Lower leg skin (tissue), 3 donors: ENCODE results near the gene MRPL39.

Source experiments
- POLR2A ChIP-seq, 2 donors: fragments of 450-650 bp; IDR thresholded peaks; one replicate each; pipeline ENCODE4 v1.6.1; 2016 to 2017; ENCODE audit warnings: antibody characterized with exemption in 2 of 2, mild to moderate bottlenecking in 1 of 2, moderate library complexity in 1 of 2
- TF ChIP-seq, protein P1 (sequence below), 3 donors: fragments of 450-650 bp; IDR thresholded peaks; one replicate each; pipeline ENCODE4 v1.5.1; 2016; ENCODE audit warnings: antibody characterized with exemption in 3 of 3, mild to moderate bottlenecking in 3 of 3, moderate library complexity in 2 of 3

DNA sequence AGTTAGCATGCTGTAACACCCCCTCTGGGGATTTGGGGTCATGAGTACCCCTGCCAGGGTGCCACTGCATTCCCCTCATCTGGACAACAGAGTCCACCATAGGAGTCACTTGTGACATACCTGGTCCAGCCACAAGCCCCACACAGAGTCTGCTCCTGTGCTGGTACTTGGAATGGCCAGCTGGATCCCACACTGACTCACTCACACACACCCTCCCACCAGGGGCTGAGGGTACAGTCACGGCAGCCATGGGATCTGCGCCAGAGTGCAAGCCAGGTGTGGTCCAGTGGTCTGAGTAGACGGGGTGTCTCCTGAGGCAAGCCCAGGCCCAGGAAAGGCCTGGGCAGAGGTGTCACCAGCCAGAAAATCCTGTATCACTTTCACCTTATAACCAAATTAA, 67.7 kb downstream of the MRPL39 start:
- TF ChIP-seq, protein P1, sequence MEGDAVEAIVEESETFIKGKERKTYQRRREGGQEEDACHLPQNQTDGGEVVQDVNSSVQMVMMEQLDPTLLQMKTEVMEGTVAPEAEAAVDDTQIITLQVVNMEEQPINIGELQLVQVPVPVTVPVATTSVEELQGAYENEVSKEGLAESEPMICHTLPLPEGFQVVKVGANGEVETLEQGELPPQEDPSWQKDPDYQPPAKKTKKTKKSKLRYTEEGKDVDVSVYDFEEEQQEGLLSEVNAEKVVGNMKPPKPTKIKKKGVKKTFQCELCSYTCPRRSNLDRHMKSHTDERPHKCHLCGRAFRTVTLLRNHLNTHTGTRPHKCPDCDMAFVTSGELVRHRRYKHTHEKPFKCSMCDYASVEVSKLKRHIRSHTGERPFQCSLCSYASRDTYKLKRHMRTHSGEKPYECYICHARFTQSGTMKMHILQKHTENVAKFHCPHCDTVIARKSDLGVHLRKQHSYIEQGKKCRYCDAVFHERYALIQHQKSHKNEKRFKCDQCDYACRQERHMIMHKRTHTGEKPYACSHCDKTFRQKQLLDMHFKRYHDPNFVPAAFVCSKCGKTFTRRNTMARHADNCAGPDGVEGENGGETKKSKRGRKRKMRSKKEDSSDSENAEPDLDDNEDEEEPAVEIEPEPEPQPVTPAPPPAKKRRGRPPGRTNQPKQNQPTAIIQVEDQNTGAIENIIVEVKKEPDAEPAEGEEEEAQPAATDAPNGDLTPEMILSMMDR (IDR thresholded peaks at IDR 0.05): no peak
- TF ChIP-seq POLR2A (IDR thresholded peaks at IDR 0.05): no peak
